HG03135 (cell line): ENCODE data around the gene PNCK.

Experiments used
- ATAC-seq: cut with Tn5 transposase; IDR thresholded peaks from one replicate; pipeline ENCODE4 v1.9.1; 2021; ENCODE audit warnings: mild to moderate bottlenecking, moderate library complexity; ENCODE audit not compliant: unreplicated experiment

Gene PNCK

GRCh38 chrX:153662266-153662665 is 11.3 kb downstream of the PNCK start:
- no peak for ATAC-seq

GRCh38 chrX:153659268-153659667 is 14.3 kb downstream of the PNCK start:
- no peak for ATAC-seq

- ATAC-seq, result no peak
These were observed 16.5 kb downstream of the PNCK start for GRCh38 chrX:153657161-153657560.

- no peak for ATAC-seq
These were observed 20.1 kb downstream of the PNCK start for GRCh38 chrX:153653556-153653955.

- no peak for ATAC-seq
These were observed 22.0 kb downstream of the PNCK start for GRCh38 chrX:153651540-153652079.

GRCh38 chrX:153650959-153651358 is 22.7 kb downstream of the PNCK start:
- no peak for ATAC-seq

GRCh38 chrX:153649915-153650782 is 23.5 kb downstream of the PNCK start:
- no peak for ATAC-seq

- no peak for ATAC-seq
These were observed 24.3 kb downstream of the PNCK start for GRCh38 chrX:153649178-153649914.

GRCh38 chrX:153648358-153649177 is 25.0 kb downstream of the PNCK start:
- no peak for ATAC-seq

GRCh38 chrX:153647461-153648357 is 25.9 kb downstream of the PNCK start:
- no peak for ATAC-seq

- ATAC-seq, result no peak
These were observed 26.8 kb downstream of the PNCK start, which contains the start of gene DUSP9 for GRCh38 chrX:153646620-153647373. Gene DUSP9, plus strand, starts transcription at chrX:153647203. Its CDS starts 751 bp downstream, at chrX:153647954.

GRCh38 chrX:153645921-153646488 is 27.6 kb downstream of the PNCK start:
- ATAC-seq, result no peak

- ATAC-seq, result no peak
These were observed 28.5 kb downstream of the PNCK start for GRCh38 chrX:153645151-153645550.

- no peak for ATAC-seq
These were observed 29.1 kb downstream of the PNCK start for GRCh38 chrX:153644356-153645125.

- no peak for ATAC-seq
These were observed 29.9 kb downstream of the PNCK start for GRCh38 chrX:153643431-153644351.

- ATAC-seq, result no peak
These were observed 30.8 kb downstream of the PNCK start for GRCh38 chrX:153642655-153643430.
